GM21447 (cell line): ENCODE data around the gene POU5F1.
"Not testable (repeated sequence)": the region's sequence is repeated elsewhere in the genome, so short reads cannot be mapped to it uniquely, and the experiment has no call there.

Source experiments
- ATAC-seq: cut with Tn5 transposase; IDR thresholded peaks from one replicate; pipeline ENCODE4 v1.9.1; 2021; ENCODE audit not compliant: unreplicated experiment

The POU5F1 gene

GRCh38 chr6:31169123-31169857 is 1.2 kb downstream of the POU5F1 start:
- no peak for ATAC-seq

- ATAC-seq: no peak
Measured at GRCh38 chr6:31168606-31169005, 1.9 kb downstream of the POU5F1 start.

DNA sequence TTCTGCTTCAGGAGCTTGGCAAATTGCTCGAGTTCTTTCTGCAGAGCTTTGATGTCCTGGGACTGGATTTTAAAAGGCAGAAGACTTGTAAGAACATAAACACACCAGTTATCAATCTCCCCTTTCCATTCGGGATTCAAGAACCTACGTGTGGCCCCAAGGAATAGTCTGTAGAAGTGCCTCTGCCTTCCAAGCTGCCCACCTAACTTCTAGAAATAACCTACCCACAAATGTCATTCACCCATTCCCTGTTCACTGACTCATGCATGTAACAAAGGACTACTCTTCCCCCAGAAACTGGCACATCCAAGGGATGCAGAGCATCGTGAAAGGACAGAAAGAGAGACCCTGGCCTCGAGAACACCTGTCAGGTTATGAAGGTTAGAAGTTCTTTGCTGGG is 4.5 kb downstream of the POU5F1 start:
- no peak for ATAC-seq

- peak; percentile 84 for ATAC-seq
Measured at GRCh38 chr6:31165064-31165832, 5.2 kb downstream of the POU5F1 start.

GRCh38 chr6:31164475-31165063 is 5.9 kb downstream of the POU5F1 start:
- not testable (repeated sequence) for ATAC-seq

GRCh38 chr6:31163922-31164321 is 6.6 kb downstream of the POU5F1 start:
- no peak for ATAC-seq

DNA sequence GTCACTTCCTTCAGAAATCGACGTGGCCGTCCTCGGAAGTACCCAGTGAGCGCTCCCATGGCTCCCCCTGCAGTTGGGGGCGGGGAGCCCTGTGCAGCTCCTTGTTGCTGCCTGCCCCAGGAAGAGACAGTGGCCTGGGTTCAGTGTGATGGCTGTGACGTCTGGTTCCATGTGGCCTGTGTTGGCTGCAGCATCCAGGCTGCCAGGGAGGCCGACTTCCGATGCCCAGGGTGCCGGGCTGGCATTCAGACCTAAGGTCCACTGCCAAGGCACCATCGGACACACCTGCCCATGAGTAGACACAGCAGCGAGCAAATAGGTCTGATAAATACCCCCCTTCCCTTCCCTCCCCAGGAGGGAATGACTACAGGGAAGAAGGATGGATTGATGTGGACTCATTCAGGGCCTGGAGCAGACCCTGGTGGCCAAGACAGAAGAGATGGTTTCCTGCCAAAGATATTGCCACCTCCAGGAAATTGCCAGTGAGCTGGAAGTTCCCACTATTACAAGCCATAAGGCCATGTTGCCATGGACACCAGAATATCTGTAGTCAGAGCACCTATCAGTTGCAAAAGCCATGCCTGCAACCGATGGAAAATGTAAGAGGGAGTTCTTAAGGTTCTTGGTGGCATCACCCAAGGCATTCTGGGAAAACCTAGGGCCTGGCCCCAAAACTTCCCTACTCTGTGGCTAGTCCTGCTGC is 7.9 kb downstream of the POU5F1 start:
- ATAC-seq: no peak

DNA sequence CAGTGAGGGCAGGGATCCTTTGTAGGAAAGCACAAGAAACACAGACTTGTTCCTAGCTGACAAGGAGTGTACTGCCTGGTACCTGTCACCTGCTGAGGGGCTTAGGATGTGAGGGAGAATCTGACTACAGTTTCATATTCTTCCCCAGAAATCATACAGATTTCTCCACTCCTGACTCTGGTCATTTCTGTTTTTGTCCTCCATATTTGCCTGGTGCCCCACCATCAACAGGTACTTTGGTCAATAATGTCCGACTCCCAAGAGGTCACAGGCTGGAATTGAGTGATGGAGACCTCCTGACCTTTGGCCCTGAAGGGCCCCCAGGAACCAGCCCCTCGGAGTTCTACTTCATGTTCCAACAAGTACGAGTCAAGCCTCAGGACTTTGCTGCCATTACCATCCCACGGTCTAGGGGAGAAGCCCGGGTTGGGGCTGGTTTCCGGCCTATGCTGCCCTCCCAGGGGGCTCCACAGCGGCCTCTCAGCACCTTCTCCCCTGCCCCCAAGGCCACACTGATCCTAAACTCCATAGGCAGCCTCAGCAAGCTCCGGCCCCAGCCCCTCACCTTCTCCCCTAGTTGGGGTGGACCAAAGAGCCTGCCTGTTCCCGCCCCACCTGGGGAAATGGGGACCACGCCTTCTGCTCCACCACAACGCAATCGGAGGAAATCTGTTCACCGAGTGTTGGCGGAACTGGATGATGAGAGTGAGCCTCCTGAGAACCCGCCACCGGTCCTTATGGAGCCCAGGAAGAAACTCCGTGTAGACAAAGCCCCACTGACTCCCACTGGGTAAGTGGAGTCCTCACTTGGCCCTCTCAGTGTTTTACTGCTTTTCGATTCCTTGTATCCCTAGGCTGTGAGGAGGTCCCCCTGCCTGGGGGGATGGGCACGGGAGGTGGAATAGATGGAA is 9.0 kb downstream of the POU5F1 start:
- no peak for ATAC-seq

- no peak for ATAC-seq
Measured at GRCh38 chr6:31158863-31159855, 11.3 kb downstream of the POU5F1 start.

- ATAC-seq: peak; percentile 83
Measured at GRCh38 chr6:31158140-31158862, 12.2 kb downstream of the POU5F1 start, which contains the start of gene TCF19. Gene TCF19, plus strand, starts transcription at chr6:31158589. Its CDS starts 881 bp downstream, at chr6:31159470.

DNA sequence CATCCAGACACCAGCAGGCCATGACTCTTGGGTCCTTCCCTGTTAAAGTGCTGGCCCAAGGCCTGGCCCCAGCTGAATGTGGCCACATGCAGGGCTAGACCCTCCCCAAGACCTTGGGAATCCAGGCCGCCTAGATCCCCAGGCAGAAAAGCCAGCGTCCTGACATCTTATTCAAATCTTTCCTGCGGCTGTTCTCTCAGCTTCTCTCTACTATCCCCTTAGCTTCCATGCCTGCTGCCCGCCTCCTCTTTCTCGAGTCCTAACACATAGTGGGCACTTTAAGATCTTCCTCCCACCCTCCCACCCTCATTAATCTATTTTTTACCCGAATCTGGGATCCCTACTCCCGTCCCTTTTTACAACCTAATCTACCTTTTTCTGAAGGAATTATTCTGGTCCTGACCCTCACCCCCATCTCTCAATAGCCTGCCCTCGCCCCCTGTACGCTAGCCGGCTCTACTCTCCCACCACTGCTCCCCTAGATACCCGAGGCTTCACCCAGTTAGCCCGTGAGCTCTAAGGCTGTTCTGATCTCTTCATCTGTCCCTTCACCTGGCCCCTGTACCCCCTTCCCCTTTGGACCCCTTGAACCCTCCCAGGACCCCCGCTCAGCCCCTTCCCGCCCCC is 12.9 kb downstream of the POU5F1 start, which contains the start of gene CCHCR1:
TSS of gene CCHCR1 (minus strand) at position 290 of the 627 bp plus-strand sequence. CDS start at position 88, 202 bp downstream.
- peak; percentile 5 for ATAC-seq

DNA sequence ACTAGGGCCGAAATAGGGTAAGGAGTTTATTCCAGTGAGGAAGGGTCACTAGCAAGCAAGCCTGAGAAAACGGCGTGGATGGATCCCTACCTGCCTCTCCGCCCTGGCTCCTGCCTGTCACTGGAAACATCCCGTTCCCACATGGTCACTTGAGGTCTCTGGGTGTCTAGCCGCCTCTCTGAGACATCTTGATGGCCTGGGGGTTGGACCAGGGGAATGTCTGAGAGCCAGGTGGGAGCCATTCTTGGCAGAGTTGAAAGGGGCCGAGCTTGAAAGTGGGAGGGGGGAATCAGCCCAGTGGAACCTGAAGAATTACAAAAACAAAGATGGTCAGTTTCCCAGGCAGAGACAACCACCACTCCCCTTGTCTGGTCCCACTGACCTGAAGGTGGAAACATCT is 13.8 kb downstream of the POU5F1 start:
- no peak for ATAC-seq

- ATAC-seq: no peak
Measured at GRCh38 chr6:31154436-31154835, 16.0 kb downstream of the POU5F1 start.

DNA sequence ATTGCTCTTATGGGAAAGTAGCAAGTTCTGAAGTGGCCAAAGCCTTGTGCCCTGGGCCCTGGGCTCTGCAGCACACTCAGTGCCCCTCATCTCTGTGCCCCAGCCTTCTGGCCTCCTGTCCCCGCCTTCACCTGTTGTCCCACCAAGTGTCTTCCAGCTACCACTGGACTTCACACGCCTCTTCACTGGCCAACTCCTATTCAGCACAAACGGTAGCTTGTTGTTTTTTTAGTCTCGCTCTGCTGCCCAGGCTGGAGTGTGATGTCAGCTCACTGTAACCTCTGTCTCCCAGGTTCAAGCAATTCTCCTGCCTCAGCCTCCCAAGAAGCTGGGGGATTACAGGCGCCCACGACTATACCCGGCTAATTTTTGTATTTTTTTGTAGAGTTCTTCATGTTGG is 17.7 kb downstream of the POU5F1 start:
- ATAC-seq: no peak

GRCh38 chr6:31149827-31150447 is 20.5 kb downstream of the POU5F1 start:
- ATAC-seq: no peak

DNA sequence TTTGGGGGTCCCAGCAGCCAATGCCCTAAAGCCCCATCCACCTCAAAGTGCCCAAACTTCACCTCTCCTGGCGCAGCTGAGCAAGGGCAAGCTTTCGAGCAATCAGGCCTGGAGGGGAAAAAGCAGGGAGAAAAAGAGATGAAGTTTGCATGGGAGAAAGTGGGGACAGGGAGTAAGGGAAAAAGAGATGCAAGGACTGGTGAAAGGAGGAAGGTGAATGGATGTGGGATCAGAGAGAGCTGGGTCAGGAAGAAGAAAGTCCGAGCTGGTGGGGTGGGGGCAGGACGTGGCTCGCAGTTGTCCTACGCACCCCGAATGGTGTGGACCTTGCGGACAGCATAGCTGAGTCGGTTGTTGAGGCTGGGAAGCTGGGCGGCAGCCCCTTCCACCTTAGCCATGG is 25.1 kb downstream of the POU5F1 start:
- no peak for ATAC-seq

DNA sequence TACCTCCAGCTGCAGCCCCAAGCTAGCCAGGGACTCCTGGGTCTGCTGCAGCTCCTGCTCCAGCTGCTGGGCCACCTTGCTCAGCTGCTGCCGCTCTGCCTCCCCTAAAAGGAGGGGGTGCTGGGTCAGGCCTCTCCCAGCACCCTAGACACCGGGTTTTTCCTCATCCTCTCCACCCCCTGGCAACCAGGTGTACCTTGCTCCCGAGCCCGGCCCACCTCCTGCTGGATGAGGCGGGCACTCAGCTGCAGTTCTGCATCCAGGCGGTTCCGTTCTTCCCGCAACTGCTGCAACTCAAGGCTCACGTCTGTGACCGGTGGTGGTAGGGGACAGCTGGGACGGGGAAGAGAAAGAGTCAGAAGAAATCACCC is 25.5 kb downstream of the POU5F1 start:
- ATAC-seq: no peak
